ENCODE measurements around the gene MUC5AC. TPM values are rescaled to one million over a fixed set of nuclear protein-coding genes. Genes with fewer than 3 reads are reported as not detected.

Gene MUC5AC
- total RNA-seq, 1 experiment from 2014 or later, result 0.11 TPM

- ATAC-seq (no peak), DNase-seq (no peak)
- BruUV-seq (replicated peaks), result no TSS peak
- Histone ChIP-seq H3K27me3 (ENCODE audit: low read length) (no peaks in the 10 kb centered on the region), H3K9ac (ENCODE audit: low read length) (no peak overlapping the region), H4K20me1 (ENCODE audit: low read length) (no peaks in the 10 kb centered on the region), H2AFZ (ENCODE audit: low read length) (no peak overlapping the region), H3K4me1 (ENCODE audit: insufficient read depth, low read length) (peaks cover 28% of the 10 kb centered on the region), H3F3A (ENCODE audit: low read length, unreplicated experiment) (no peaks in the 10 kb centered on the region), H3K9me3 (ENCODE audit: low read length) (no peaks in the 10 kb centered on the region), H3K9me2 (replicated peaks; ENCODE audit: low read length) (no peaks in the 10 kb centered on the region), H3K27ac (ENCODE audit: low read length) (no peak overlapping the region), H3K36me3 (ENCODE audit: low read depth, low read length) (no peaks in the 10 kb centered on the region), H3K4me3 (ENCODE audit: low read length) (no peak overlapping the region), H3K79me2 (ENCODE audit: low read length) (no peaks in the 10 kb centered on the region), H3K4me2 (ENCODE audit: low read length) (no peak overlapping the region)
- no peak for TF ChIP-seq EZH2 (IDR thresholded peaks at IDR 0.05; ENCODE audit: low read length, unreplicated experiment)
- no peak for TF ChIP-seq EZH2phosphoT487 (IDR thresholded peaks at IDR 0.05; ENCODE audit: borderline replicate concordance, low read length)
- TF ChIP-seq CTCF (conservative IDR thresholded peaks at IDR 0.05; ENCODE audit: low read depth, low read length), result no peak
- ChIA-PET POLR2A (ENCODE audit: unreplicated experiment) (interaction anchor here (0.6 kb wide), 1 partner anchor 11 kb away, joined by 3 read pairs; no protein-coding TSS in a partner anchor), CTCF (no interaction called here)
- intact Hi-C loops (cut with micrococcal nuclease), result loop anchor here (5.0 kb wide), 2 partner anchors 69 to 109 kb away; no protein-coding TSS in a partner anchor
These were observed 63.4 kb downstream of the MUC5AC start for GRCh38 chr11:1220941-1221721.

GRCh38 chr11:1221848-1222311 is 64.1 kb downstream of the MUC5AC start:
- Histone ChIP-seq H3K36me3 (ENCODE audit: low read depth, low read length) (no peaks in the 10 kb centered on the region), H3F3A (ENCODE audit: low read length, unreplicated experiment) (no peaks in the 10 kb centered on the region), H3K4me2 (ENCODE audit: low read length) (no peak overlapping the region), H3K27me3 (ENCODE audit: low read length) (no peaks in the 10 kb centered on the region), H2AFZ (ENCODE audit: low read length) (no peak overlapping the region), H3K79me2 (ENCODE audit: low read length) (no peaks in the 10 kb centered on the region), H3K4me1 (ENCODE audit: insufficient read depth, low read length) (peaks cover 28% of the 10 kb centered on the region), H3K4me3 (ENCODE audit: low read length) (no peak overlapping the region), H3K27ac (ENCODE audit: low read length) (no peak overlapping the region), H4K20me1 (ENCODE audit: low read length) (no peaks in the 10 kb centered on the region), H3K9ac (ENCODE audit: low read length) (no peak overlapping the region), H3K9me3 (ENCODE audit: low read length) (no peaks in the 10 kb centered on the region), H3K9me2 (replicated peaks; ENCODE audit: low read length) (no peaks in the 10 kb centered on the region)
- no peak for TF ChIP-seq CTCF (conservative IDR thresholded peaks at IDR 0.05; ENCODE audit: low read depth, low read length)
- ATAC-seq (no peak), DNase-seq (no peak)
- BruUV-seq (replicated peaks), result no TSS peak
- ChIA-PET POLR2A (ENCODE audit: unreplicated experiment) (interaction anchor here (0.6 kb wide), 1 partner anchor 11 kb away, joined by 3 read pairs; no protein-coding TSS in a partner anchor), CTCF (no interaction called here)
- intact Hi-C loops (cut with micrococcal nuclease), result loop anchor here (5.0 kb wide), 2 partner anchors 70 to 110 kb away; no protein-coding TSS in a partner anchor
